Hematopoietic multipotent progenitor cell treated with erythropoietin and hydrocortisone succinate and interleukin-3 and kit ligand, for 17 days (in vitro differentiated cells): ENCODE data around the gene MYO15A.

ENCODE experiments used
- DNase-seq: peaks from one replicate; pipeline ENCODE4 v3.0.0-alpha.2; 2015; ENCODE audit warnings: low spot score

The MYO15A gene

GRCh38 chr17:18224053-18224386, 115.5 kb downstream of the MYO15A start:
- no peak for DNase-seq

GRCh38 chr17:18224387-18225120, 116.0 kb downstream of the MYO15A start:
- DNase-seq = peak; percentile 8

GRCh38 chr17:18225121-18225641, 116.6 kb downstream of the MYO15A start, which contains the start of gene LLGL1:
Gene LLGL1, plus strand, starts transcription at chr17:18225635. Its CDS starts 48 bp downstream, at chr17:18225683.
- DNase-seq = peak; percentile 83

GRCh38 chr17:18225642-18226283, 117.2 kb downstream of the MYO15A start:
- peak; percentile 11 for DNase-seq

GRCh38 chr17:18226284-18226945, 117.9 kb downstream of the MYO15A start:
- no peak for DNase-seq

GRCh38 chr17:18227635-18228034, 119.1 kb downstream of the MYO15A start:
- DNase-seq = no peak

- DNase-seq = no peak
Measured at GRCh38 chr17:18228176-18228682, 119.7 kb downstream of the MYO15A start.

GRCh38 chr17:18229254-18229653, 120.7 kb downstream of the MYO15A start:
- no peak for DNase-seq
